ENCODE data around the gene ZNF692.
"Not testable (repeated sequence)": the region's sequence is repeated elsewhere in the genome, so short reads cannot be mapped to it uniquely, and the experiment has no call there.

The ZNF692 gene

GRCh38 chr1:248848602-248849001 lies 10.3 kb downstream of the ZNF692 start:
- DNase-seq (ENCODE audit: low read depth), result no peak

- DNase-seq (ENCODE audit: low read depth), result no peak
Observed at GRCh38 chr1:248847956-248848561, 10.8 kb downstream of the ZNF692 start.

DNA sequence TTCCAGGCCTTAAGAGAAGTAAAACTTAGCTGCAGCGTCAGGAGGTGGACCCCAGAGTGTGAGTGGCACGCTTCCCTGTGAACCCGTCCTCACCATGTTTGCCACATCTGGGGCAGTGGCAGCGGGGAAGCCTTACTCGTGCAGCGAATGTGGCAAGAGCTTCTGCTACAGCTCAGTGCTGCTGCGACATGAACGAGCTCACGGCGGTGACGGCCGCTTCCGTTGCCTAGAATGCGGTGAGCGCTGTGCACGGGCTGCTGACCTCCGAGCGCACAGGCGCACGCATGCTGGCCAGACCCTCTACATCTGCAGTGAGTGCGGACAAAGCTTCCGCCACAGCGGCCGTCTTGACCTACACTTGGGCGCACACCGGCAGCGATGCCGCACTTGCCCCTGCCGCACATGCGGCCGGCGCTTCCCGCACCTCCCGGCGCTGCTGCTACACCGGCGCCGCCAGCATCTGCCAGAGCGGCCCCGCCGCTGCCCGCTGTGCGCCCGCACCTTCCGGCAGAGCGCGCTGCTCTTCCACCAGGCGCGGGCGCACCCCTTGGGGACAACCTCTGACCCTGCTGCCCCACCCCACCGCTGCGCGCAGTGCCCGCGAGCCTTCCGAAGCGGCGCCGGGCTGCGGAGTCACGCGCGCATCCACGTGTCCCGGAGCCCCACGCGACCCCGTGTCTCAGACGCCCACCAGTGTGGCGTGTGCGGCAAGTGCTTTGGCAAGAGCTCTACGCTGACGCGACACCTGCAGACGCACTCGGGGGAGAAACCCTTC lies 11.5 kb downstream of the ZNF692 start:
- DNase-seq (ENCODE audit: low read depth), result no peak

DNA sequence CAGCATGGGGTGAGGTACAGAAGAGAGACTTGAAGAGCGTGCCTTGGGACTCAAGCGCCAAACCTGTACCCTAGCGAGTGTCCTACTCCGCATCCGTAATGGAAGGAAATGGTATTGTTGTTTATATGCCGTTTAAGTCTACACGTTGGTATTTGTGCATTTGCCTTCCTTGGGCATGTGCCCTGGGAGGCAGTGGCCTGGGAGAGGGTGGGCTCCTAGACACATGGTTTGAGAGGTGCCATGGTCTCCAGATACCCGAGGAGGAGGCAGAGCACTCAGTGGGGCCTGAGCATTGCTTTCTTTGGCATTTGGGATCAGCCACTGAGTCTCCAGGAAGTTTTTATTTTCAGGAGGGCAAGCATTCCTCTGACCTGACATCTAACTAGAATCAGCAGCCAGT lies 14.4 kb downstream of the ZNF692 start:
- no peak for DNase-seq (ENCODE audit: low read depth)

DNA sequence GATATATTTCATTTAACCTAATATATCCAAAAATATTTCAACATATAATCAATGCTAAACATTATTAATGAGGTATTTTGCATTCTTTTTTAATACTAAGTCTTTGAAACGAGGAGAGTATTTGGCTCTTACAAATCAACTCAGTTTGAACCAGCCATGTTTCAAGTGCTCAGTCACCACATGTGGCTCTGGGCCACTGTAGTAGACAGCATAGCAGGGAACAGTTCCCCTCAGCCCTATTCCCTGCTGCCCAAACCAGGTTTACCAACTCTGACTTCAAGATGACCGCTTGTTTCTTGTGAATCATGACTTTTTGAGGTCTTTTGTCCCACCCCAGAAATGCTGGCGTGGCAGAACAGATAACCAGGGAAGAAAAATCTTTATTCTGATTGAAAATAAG lies 15.2 kb downstream of the ZNF692 start:
- DNase-seq (ENCODE audit: low read depth), result no peak

- DNase-seq (ENCODE audit: low read depth), result no peak
Observed at GRCh38 chr1:248842781-248843331, 16.0 kb downstream of the ZNF692 start.

DNA sequence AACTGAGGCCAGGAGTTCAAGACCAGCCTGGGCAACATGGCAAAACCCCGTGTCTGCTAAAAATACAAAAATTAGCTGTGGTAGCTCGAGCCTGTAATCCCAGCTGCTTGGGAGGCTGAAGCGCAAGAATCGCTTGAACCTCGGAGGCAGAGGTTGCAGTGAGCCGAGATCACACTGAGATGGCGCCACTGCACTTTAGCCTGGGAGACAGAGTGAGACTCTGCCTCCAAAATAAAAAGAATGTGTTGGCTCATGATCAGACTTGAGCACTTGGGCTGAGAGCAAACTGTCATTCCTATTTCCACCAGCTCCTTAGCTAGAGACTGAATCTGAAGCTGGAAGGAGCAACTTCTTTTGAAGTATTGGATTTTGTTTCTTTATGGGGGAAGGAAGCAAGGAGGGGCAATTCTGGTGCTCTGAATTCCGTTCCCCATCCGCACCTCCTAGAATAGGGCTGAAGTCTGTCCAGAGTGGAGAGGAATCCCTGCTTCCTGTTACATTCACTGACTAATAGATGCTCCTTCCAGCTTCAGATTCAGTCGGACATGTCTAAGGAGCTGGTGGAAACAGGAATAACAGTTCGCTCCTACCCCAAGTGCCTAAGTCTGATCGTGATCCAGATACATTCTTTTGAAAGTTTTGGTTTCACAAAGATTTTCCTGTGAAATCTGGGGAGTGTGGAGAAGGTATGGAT lies 17.0 kb downstream of the ZNF692 start:
- DNase-seq (ENCODE audit: low read depth), result no peak

DNA sequence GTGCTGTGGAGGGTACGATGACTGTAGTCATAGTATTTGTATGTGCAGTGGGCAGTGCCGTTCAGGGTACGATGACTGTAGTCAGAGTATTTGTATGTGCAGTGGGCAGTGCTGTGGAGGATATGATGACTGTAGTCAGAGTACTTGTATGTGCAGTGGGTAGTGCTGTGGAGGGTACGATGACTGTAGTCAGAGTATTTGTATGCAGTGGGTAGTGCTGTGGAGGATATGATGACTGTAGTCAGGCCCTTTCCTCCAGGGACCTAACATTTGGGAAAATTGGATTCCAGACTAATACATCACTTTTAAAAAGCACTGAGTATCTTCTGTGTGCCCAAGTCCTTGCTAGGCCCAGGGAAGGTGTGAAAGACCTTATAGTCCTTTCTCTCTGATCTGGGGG lies 17.9 kb downstream of the ZNF692 start:
- DNase-seq (ENCODE audit: low read depth), result no peak

DNA sequence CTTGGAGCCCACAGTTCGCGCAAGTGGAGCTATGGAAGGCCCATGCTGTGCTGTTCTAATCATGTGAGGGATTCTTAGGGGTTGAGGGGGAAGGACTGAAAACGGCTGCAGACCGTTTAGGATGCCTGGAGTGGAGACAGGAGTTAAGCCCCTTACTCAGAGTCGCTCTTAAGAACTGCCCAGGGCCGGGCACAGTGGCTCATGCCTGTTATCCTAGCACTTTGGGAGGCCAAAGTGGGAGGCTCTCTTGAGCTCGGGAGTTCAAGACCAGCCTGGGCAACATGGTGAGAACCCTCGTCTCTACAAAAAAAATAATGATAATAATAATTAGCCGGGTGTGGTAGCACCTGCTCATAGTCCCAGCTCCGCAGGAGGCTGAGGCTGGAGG lies 19.7 kb downstream of the ZNF692 start:
- no peak for DNase-seq (ENCODE audit: low read depth)

GRCh38 chr1:248838357-248839167 lies 20.3 kb downstream of the ZNF692 start:
- DNase-seq (ENCODE audit: low read depth), result peak; percentile 75

GRCh38 chr1:248837781-248838356 lies 21.0 kb downstream of the ZNF692 start, which contains the start of gene ZNF672:
TSS of gene ZNF672 (plus strand) at chr1:248838224. CDS start at chr1:248847275, 9,051 bp downstream.
- DNase-seq (ENCODE audit: low read depth), result peak; percentile 89

DNA sequence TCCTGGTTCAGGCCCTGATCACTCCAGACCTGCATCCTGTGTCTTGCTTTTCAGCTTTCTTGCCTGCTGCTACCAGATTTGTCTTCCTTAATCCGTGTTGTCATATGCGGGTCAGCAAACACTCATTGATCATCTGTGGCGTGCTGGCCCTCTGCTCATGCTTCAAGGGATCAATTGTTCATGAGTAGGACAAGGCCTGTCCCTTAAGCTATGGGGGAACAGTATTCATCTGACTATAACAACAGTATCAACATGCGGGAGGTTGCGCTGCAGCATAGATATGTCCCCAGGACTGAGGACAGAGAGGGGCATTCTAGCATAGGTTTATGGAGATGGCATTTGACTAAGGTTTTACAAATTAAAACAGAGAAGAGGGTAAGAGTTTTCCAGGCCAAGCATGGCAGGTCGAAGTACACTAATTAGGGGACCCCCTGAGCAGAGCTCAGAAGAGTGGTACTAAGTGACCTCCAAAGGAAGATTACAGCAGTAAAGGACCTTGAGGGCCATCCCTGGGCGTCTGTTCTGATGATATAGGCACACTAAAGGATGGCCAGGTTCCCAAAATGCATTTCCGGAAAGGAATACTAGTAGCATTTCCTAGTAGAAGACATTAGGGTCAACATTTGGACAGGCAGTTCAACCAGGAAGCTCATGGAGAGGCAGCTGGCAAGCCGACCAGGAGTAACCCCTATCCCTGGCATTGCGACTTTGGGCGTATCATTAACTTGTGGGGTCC lies 21.7 kb downstream of the ZNF692 start:
- no peak for DNase-seq (ENCODE audit: low read depth)

- DNase-seq (ENCODE audit: low read depth), result no peak
Observed at GRCh38 chr1:248834343-248834940, 24.4 kb downstream of the ZNF692 start.

DNA sequence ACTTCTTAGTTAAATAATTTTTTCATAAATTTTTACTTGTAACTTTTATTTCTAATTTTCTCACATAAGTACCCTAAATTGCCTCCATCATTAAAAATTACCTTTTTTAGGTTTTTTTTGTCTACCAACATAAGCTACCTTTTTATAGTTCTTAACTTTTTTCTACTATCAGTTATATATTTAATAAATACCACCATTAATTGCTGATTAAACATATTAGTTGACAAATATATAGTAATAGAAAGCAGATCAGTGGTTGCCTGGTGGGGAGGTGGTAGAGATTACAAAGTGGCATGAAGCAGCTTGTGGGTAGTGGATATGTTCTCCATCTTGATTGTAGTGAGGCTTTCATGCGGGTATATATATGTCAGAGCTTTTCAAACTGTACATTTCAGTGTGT lies 27.0 kb downstream of the ZNF692 start:
- DNase-seq (ENCODE audit: low read depth), result no peak

GRCh38 chr1:248830718-248831017 lies 28.2 kb downstream of the ZNF692 start:
- not testable (repeated sequence) for DNase-seq (ENCODE audit: low read depth)

- DNase-seq (ENCODE audit: low read depth), result no peak
Observed at GRCh38 chr1:248828845-248829244, 30.0 kb downstream of the ZNF692 start.

DNA sequence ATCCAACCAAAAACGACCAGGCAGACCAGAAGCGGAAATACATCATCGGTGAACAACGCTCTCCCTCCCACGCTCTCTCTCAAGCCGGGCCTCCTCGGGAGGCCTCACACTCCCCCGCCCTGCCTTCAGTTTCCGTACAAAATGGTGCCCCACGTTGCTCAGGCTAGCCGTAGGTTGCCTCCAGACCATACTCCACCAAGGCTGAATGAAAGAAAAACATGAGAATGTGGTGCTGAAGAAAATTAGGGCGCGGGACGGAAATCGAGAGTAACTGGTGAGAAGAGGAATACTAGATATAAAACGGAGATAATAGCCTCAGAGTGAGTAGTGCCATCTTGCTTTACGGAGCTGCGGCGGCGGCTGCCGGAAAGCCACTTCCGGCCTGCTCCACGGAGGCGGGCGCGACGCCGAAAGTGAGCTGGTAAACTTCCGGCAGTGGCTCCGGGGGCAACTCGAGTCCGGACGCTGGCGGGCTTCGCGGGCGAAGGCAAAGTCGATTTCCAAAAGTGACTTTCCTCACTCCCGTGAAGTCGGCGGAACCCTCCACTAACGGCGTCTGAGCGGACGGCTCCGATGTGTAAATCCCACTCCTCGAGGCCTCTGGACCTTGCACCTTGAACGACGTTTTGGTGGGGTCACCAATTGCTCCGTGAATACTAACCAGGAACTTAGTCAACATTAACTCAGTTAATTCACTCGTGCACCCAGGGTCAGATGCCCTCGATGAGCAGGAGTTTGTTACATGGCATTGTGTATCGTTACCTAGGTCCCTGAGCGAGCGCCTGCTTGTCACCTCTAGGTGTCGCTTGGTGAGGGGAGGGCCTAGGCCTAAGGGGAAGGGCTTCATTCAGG lies 32.8 kb downstream of the ZNF692 start, which contains the start of gene SH3BP5L:
SH3BP5L (minus strand) TSS at position 7 of the 852 bp plus-strand sequence. CDS start 980 bp downstream, outside the sequence.
- peak; percentile 81 for DNase-seq (ENCODE audit: low read depth)

DNA sequence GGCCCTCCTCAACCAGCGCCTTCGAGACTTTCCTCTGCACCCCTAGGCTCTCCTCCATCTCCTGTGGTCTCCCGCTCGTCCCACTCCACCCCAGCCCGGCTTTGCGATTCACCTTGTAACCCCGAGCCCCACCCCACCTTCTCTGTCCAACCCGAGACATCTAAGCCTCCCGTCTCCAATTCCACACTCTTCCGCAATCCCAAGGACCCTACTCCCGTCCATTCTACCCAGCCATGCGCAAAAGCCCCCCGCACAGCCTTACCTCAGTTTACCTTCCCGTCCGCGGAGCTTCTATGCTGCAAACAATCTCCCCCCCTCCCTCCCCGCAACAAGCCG lies 33.3 kb downstream of the ZNF692 start:
- no peak for DNase-seq (ENCODE audit: low read depth)

GRCh38 chr1:248825136-248825535 lies 33.7 kb downstream of the ZNF692 start:
- DNase-seq (ENCODE audit: low read depth), result no peak

DNA sequence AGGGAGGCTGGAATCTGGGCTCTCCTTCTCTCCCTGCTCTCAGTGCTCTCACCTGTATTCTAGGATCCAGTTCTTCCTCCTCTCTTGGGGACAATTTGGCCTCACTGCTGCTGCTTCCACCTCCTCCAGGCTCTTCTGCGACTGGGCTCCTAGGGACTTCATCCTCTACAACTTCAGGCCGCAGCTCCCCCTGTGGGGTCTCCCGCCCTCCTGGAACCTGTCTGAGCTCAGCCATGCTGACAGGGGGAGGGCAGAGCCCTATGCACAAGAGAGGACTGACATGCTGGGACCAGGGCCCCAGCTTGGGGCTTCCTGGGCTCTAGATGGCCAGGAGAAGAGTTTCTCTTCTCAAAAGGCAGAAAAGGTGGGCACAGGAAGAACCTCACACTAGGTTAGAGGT lies 34.2 kb downstream of the ZNF692 start:
- DNase-seq (ENCODE audit: low read depth), result no peak
